ENCODE data around the gene SURF2.
"Not testable (repeated sequence)": the region's sequence is repeated elsewhere in the genome, so short reads cannot be mapped to it uniquely, and the experiment has no call there.

- not testable (repeated sequence) for TF ChIP-seq CEBPB (tag; IDR thresholded peaks at IDR 0.05); CBX3 (IDR thresholded peaks at IDR 0.05; ENCODE audit: borderline replicate concordance in 1 of 2, low read length in 2 of 2); FOXJ3 (CRISPR knock-in tag; IDR thresholded peaks at IDR 0.05); CTCF (IDR thresholded peaks at IDR 0.05 in 2 of 3, conservative IDR thresholded peaks at IDR 0.05 in 1 of 3; ENCODE audit: insufficient read depth in 2 of 3, low read depth in 1 of 3, low read length in 3 of 3); FOXK1 (CRISPR knock-in tag; IDR thresholded peaks at IDR 0.05; ENCODE audit: borderline replicate concordance); ETV6 (IDR thresholded peaks at IDR 0.05; ENCODE audit: borderline replicate concordance in 1 of 2, low read depth in 2 of 2, low read length in 1 of 2); ETV6 (CRISPR knock-in tag; IDR thresholded peaks at IDR 0.05; ENCODE audit: borderline replicate concordance); CREM (IDR thresholded peaks at IDR 0.05; ENCODE audit: low read depth); SP1 (CRISPR knock-in tag; IDR thresholded peaks at IDR 0.05); POLR2AphosphoS2 (IDR thresholded peaks at IDR 0.05; ENCODE audit: low read length); ZC3H4 (CRISPR knock-in tag; IDR thresholded peaks at IDR 0.05; ENCODE audit: borderline replicate concordance); SMARCA5 (IDR thresholded peaks at IDR 0.05); JUND (IDR thresholded peaks at IDR 0.05; ENCODE audit: borderline replicate concordance, low read depth, low read length); JUND (tag; IDR thresholded peaks at IDR 0.05; ENCODE audit: borderline replicate concordance, low read depth, low read length)
- TF ChIP-seq, protein P1, sequence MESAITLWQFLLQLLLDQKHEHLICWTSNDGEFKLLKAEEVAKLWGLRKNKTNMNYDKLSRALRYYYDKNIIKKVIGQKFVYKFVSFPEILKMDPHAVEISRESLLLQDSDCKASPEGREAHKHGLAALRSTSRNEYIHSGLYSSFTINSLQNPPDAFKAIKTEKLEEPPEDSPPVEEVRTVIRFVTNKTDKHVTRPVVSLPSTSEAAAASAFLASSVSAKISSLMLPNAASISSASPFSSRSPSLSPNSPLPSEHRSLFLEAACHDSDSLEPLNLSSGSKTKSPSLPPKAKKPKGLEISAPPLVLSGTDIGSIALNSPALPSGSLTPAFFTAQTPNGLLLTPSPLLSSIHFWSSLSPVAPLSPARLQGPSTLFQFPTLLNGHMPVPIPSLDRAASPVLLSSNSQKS (CRISPR knock-in tag; IDR thresholded peaks at IDR 0.05) = not testable (repeated sequence)
- TF ChIP-seq, protein P2, sequence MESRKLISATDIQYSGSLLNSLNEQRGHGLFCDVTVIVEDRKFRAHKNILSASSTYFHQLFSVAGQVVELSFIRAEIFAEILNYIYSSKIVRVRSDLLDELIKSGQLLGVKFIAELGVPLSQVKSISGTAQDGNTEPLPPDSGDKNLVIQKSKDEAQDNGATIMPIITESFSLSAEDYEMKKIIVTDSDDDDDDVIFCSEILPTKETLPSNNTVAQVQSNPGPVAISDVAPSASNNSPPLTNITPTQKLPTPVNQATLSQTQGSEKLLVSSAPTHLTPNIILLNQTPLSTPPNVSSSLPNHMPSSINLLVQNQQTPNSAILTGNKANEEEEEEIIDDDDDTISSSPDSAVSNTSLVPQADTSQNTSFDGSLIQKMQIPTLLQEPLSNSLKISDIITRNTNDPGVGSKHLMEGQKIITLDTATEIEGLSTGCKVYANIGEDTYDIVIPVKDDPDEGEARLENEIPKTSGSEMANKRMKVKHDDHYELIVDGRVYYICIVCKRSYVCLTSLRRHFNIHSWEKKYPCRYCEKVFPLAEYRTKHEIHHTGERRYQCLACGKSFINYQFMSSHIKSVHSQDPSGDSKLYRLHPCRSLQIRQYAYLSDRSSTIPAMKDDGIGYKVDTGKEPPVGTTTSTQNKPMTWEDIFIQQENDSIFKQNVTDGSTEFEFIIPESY (CRISPR knock-in tag; IDR thresholded peaks at IDR 0.05) = not testable (repeated sequence)
These were observed 36.0 kb downstream of the SURF2 start for GRCh38 chr9:133392308-133392707.
